HUES64 (cell line): ENCODE measurements around the gene CRACR2B.

ENCODE experiments used
- H3K27ac ChIP-seq: 2 replicates; pipeline ENCODE4 v1.7.0; 2013; ENCODE audit warnings: low read depth, low read length, inconsistent platforms
- H3K27me3 ChIP-seq: 2 replicates; pipeline ENCODE4 v1.6.1; 2013; ENCODE audit warnings: mild to moderate bottlenecking, low read length; ENCODE audit not compliant: insufficient read depth
- H3K36me3 ChIP-seq: 2 replicates; pipeline ENCODE4 v1.6.1; 2013; ENCODE audit warnings: mild to moderate bottlenecking, low read length; ENCODE audit not compliant: insufficient read depth
- H3K4me1 ChIP-seq: 2 replicates; pipeline ENCODE4 v1.6.1; 2013; ENCODE audit warnings: mild to moderate bottlenecking, low read length, moderate library complexity; ENCODE audit not compliant: insufficient read depth
- H3K4me3 ChIP-seq: 2 replicates; pipeline ENCODE4 v1.5.1; 2013; ENCODE audit warnings: mild to moderate bottlenecking, low read length, moderate library complexity
- H3K9ac ChIP-seq: 2 replicates; pipeline ENCODE4 v1.6.1; 2013; ENCODE audit warnings: mild to moderate bottlenecking, low read depth, low read length
- H3K9me3 ChIP-seq: 2 replicates; pipeline ENCODE4 v1.6.1; 2013; ENCODE audit warnings: low read depth, low read length; ENCODE audit not compliant: insufficient read depth
- WGBS: fragments of 150-250, 120-280 bp; methylation state at CpG from one replicate; pipeline ENCODE4 v1.1.7; 2013; ENCODE audit warnings: missing lambda C conversion rate; 5-methylcytosine and 5-hydroxymethylcytosine counted together

Gene CRACR2B

DNA sequence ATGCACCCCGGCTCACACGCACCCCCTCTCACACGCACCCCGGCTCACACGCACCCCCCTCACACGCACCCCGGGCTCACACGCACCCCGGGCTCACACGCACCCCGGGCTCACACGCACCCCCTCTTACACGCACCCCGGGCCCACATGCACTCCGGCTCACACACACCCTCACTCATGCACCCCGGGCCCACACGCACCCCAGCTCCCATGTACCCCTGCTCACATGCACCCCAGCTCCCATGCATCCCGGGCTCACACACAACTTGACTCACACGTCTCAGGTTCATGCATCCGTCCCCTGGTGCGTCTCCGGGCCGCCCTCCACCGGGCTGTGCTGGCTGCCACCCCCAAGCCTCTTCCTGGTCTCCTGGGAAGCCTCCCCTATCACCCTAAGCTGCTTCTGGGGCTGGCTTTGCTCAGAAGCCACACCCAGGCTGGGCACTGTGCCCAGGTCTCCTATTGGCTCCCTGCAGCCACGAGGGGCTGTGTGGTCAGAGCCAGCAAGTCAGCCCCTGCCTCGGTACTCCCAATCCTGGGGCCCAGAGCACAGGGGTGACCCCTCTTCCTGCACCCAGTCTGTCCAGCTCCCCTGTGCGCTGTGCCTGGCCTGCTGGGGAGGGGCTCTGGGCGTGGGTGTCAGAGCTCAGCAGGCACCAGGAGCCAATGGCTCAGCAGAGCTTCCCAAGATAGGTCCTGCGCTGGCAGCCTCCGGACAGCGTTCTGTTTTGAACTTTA, 31.8 kb downstream of the CRACR2B start:
- no peak overlapping the region for H3K9ac ChIP-seq
- no peaks in the 10 kb centered on the region for H3K27me3 ChIP-seq
- no peaks in the 10 kb centered on the region for H3K36me3 ChIP-seq
- H3K4me3 ChIP-seq = no peak overlapping the region
- H3K9me3 ChIP-seq = no peaks in the 10 kb centered on the region
- H3K27ac ChIP-seq = no peak overlapping the region
- H3K4me1 ChIP-seq = peaks cover 22% of the 10 kb centered on the region
- 86% methylated on average over 26 of the region's 31 CpGs for WGBS

- no peak overlapping the region for H3K27ac ChIP-seq
- H3K27me3 ChIP-seq = no peaks in the 10 kb centered on the region
- 86% methylated on average over 21 of the region's 21 CpGs for WGBS
- no peaks in the 10 kb centered on the region for H3K9me3 ChIP-seq
- no peak overlapping the region for H3K9ac ChIP-seq
- H3K4me3 ChIP-seq = no peak overlapping the region
- peaks cover 22% of the 10 kb centered on the region for H3K4me1 ChIP-seq
- H3K36me3 ChIP-seq = no peaks in the 10 kb centered on the region; the same call in 1 of the 2 replicates
Measured at GRCh38 chr11:860234-861104, 32.8 kb downstream of the CRACR2B start.

DNA sequence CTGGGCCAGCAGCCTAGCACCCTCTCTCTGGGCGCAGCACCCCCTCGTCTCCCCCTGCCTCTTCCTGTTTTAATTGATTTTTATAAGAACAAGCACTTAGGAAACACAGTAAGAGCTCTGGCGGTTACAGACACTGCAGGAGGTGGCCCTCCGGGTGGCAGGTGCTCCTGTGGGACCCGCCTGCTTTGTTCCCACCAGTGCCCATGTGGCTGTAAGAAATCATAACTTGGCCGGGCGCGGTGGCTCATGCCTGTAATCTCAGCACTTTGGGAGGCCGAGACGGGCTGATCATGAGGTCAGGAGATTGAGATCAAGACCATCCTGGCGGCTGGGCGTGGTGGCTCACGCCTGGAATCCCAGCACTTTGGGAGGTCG, 33.4 kb downstream of the CRACR2B start:
- 93% methylated on average over 14 of the region's 14 CpGs for WGBS
- Histone ChIP-seq H3K27ac (no peak overlapping the region), H3K4me1 (peaks cover 22% of the 10 kb centered on the region), H3K4me3 (no peak overlapping the region), H3K27me3 (no peaks in the 10 kb centered on the region), H3K9ac (no peak overlapping the region), H3K36me3 (peaks cover 3% of the 10 kb centered on the region; the same call in 1 of the 2 replicates), H3K9me3 (no peaks in the 10 kb centered on the region)

GRCh38 chr11:862081-862661, 34.5 kb downstream of the CRACR2B start:
- H3K27me3 ChIP-seq = no peaks in the 10 kb centered on the region
- WGBS = 30% methylated on average over 20 of the region's 20 CpGs
- H3K36me3 ChIP-seq = peaks cover 6% of the 10 kb centered on the region; the same call in 1 of the 2 replicates
- peak overlapping the region; percentile 15; the same call in 1 of the 2 replicates for H3K4me3 ChIP-seq
- H3K27ac ChIP-seq = no peak overlapping the region; the same call in 1 of the 2 replicates
- H3K9me3 ChIP-seq = no peaks in the 10 kb centered on the region
- H3K4me1 ChIP-seq = peaks cover 19% of the 10 kb centered on the region
- no peak overlapping the region for H3K9ac ChIP-seq

DNA sequence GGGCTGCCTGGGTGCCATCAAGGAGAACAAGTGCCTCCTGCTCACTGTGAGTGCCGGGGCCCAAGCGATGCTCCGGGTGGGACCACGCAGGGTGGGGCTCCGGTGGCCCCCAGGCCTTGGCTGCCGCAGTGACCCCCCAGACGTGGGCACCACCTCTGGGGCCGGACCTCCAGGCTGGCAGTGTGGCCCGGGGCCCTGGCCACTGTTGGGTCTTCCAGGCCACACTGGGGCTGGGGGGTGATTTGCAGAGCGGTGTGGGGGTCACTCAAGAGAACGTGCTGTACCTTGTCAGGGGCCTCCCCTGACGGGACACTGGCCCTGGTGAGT, 34.9 kb downstream of the CRACR2B start:
- Histone ChIP-seq H3K27me3 (no peaks in the 10 kb centered on the region), H3K36me3 (peaks cover 6% of the 10 kb centered on the region; the same call in 1 of the 2 replicates), H3K9me3 (no peaks in the 10 kb centered on the region), H3K9ac (peak overlapping the region; percentile 29; the same call in 1 of the 2 replicates), H3K4me1 (peaks cover 19% of the 10 kb centered on the region), H3K27ac (peak overlapping the region; percentile 86; the same call in 1 of the 2 replicates), H3K4me3 (peak overlapping the region; percentile 15; the same call in 1 of the 2 replicates)
- WGBS = 32% methylated on average over 12 of the region's 12 CpGs

DNA sequence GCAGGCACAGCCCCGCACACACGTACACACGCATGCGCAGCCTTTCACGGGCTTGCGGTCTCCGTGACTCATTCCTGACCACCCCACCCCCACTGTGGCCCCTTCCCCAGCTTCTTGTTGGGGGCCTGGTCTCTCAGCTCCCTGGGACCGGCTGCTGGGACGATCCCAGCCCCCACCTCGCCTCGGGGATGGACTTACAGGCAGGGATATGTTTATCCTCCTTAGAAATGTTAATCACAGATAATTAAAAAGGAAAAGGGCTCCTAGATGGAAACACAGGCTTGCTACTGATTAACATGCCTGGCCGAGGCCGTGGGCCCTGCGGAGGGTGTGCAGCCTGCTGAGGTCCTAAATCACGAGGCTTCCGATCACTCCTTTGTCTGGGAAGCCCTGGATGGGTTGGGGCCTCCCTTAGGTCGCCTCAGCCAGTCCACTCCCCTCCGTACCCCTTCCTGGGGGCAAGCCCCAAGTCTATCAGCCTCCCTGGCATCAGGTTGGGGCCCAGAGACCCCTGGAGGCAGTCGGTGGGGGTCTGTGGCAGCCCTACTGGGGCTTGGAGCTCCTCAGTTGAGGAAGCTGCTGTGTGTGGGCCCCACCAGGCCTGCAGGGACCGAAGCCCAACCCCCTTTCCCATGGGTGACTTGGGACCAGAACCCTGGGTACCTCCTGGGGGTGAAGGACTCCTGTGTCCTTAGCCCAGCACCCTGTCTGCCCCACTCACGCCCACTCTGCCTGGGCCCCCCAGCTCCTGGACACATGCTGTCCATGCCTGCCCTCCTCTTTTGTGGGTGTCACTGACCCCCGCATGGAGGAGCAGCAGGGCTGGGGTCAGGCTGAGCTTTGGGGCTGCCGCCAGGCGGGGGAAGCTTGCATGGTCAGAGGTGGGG, 35.5 kb downstream of the CRACR2B start:
- Histone ChIP-seq H3K9me3 (no peaks in the 10 kb centered on the region), H3K36me3 (peaks cover 6% of the 10 kb centered on the region; the same call in 1 of the 2 replicates), H3K4me3 (no peak overlapping the region; the same call in 1 of the 2 replicates), H3K27ac (peak overlapping the region; percentile 86), H3K4me1 (peaks cover 19% of the 10 kb centered on the region), H3K27me3 (no peaks in the 10 kb centered on the region), H3K9ac (peak overlapping the region; percentile 59)
- WGBS = 27% methylated on average over 24 of the region's 24 CpGs

DNA sequence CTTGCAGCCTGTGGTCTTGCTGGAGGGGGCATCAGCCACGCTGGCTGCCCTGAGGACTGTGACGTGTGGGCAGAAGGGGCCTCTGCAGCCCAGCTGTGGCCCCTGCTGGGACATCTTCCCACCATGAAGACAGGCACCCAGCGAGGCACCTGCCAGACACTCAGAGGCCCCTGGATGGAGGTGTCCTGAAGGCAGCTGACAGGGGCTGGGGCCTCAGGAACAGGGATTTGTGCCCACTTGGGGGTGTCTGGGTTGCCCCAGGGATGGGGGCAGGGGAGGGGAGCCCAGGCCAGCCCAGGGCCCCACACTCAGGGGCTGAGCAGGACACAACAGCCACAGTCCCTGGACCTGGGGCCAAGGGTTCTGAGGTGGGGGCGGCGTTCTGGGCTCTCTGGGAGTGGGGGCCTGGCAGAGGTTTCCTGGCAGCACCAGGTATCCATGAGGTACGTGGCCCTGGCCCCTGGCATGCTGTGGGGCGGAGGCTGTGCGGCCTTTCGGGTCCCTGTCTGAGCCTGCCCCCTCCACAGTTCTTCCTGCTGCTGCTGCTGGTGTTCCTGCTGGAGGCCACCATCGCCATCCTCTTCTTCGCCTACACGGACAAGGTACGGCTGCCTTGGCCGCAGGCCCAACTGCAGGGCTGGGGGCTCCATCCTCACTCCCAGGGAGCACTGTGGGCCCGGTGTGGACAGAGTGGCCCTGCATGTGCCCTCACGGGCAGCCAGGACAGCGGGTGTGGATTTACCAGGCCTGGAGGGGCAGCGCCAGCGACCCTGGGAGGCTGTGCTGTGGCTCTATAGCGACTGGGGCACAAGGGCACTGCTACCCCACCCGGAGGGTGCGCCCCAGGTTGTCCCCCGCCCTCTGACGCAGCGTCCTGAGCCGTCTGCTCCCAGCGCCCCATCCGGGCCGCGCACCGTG, 36.5 kb downstream of the CRACR2B start:
- Histone ChIP-seq H3K27me3 (no peaks in the 10 kb centered on the region), H3K9ac (peak overlapping the region; percentile 59; the same call in 1 of the 2 replicates), H3K36me3 (peaks cover 13% of the 10 kb centered on the region; the same call in 1 of the 2 replicates), H3K9me3 (no peaks in the 10 kb centered on the region), H3K27ac (no peak overlapping the region), H3K4me3 (no peak overlapping the region), H3K4me1 (peaks cover 19% of the 10 kb centered on the region)
- 95% methylated on average over 31 of the region's 31 CpGs for WGBS

DNA sequence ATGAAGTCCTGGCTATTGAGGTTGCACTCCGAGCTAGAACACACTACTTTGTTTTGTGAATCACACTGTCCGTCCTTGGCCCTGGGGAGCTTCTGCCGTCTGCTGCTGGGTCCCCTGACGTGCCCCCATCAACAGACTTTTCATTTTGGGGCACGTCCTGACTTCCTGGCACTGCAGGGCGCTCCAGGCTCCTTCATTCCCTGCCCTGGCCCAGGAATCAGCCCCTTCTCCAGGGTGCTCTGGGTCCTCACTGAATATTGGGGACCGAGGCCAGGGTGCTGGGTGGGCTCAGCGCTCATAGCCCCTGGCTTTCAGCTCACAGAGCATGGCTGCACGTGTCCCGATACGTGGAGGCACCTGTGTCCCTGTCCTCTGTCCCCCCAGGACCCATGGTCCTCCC, 37.2 kb downstream of the CRACR2B start:
- Histone ChIP-seq H3K9me3 (no peaks in the 10 kb centered on the region), H3K36me3 (peaks cover 14% of the 10 kb centered on the region; the same call in 1 of the 2 replicates), H3K27ac (no peak overlapping the region), H3K9ac (no peak overlapping the region), H3K27me3 (no peaks in the 10 kb centered on the region), H3K4me1 (peaks cover 19% of the 10 kb centered on the region), H3K4me3 (no peak overlapping the region)
- 88% methylated on average over 10 of the region's 11 CpGs for WGBS

DNA sequence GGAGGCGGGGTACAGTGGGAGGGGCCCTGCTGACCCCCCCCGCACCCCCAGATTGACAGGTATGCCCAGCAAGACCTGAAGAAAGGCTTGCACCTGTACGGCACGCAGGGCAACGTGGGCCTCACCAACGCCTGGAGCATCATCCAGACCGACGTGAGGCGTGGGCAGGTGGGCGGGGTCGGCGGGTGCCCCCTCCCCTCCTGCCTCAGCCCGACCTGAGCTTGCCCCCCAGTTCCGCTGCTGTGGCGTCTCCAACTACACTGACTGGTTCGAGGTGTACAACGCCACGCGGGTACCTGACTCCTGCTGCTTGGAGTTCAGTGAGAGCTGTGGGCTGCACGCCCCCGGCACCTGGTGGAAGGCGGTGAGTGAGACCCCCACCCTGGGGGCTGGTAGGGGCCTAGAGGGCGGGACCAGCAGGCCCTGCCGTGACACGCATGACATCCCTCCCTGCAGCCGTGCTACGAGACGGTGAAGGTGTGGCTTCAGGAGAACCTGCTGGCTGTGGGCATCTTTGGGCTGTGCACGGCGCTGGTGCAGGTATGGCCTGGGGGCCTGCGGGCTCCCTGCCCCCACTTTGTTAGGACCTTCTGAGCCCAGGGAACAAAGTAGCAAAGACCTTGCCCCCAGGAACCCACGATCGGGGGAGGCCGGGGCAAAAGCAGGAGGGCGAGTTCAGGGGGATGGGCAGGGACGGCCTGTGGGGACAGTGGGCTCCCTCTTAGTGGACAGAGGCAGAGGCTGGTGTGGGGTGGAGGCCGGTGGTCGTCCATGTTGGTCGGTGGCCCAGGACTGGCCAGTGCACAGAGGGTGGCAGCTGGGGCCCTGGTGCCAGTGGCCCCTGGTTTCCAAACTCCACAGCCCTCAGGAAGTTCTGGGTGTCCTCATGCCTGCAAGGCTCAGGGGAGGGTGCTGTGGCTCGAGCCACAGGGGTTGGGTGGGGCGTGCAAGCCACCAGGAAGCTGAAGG, 38.0 kb downstream of the CRACR2B start:
- Histone ChIP-seq H3K4me3 (no peak overlapping the region), H3K27ac (no peak overlapping the region), H3K36me3 (peaks cover 14% of the 10 kb centered on the region; the same call in 1 of the 2 replicates), H3K9me3 (no peaks in the 10 kb centered on the region), H3K9ac (no peak overlapping the region), H3K27me3 (no peaks in the 10 kb centered on the region), H3K4me1 (peaks cover 19% of the 10 kb centered on the region)
- WGBS = 92% methylated on average over 41 of the region's 41 CpGs
